Peyer's patch (tissue), 4 donors: ENCODE results near the gene ATP6V1F. TPM values are rescaled to one million over a fixed set of nuclear protein-coding genes. Genes with fewer than 3 reads are reported as not detected.

ENCODE experiments used
- DNase-seq, 3 donors: peaks; one replicate each; pipeline ENCODE4 v3.0.0-alpha.2; 2017 to 2019
- H3K27ac ChIP-seq, 4 donors: fragments of 200-600 bp; sonication (generic); one replicate each; pipeline ENCODE4 v1.5.1; 2016 to 2019
- H3K27me3 ChIP-seq, 2 donors: fragments of 200-600 bp; sonication (generic); one replicate each; pipeline ENCODE4 v1.5.1; 2019
- H3K36me3 ChIP-seq, 3 donors: fragments of 200-600 bp; sonication (generic); one replicate each; pipeline ENCODE4 v1.5.1; 2016 to 2019
- H3K4me1 ChIP-seq, 4 donors: fragments of 200-600 bp; sonication (generic); one replicate each; pipeline ENCODE4 v1.5.1; 2016 to 2019
- H3K4me3 ChIP-seq, 4 donors: fragments of 200-600 bp; sonication (generic); 1 replicate in 3 of 4; 2 replicates in 1 of 4; pipeline ENCODE4 v1.5.1; 2016 to 2019; ENCODE audit warnings: mild to moderate bottlenecking in 1 of 4
- H3K9me3 ChIP-seq, 4 donors: fragments of 200-600 bp; sonication (generic); one replicate each; pipeline ENCODE4 v1.5.1; 2016 to 2019; ENCODE audit warnings: mild to moderate bottlenecking in 1 of 4
- CTCF ChIP-seq, 6 experiments: fragments of 450-650 bp in 4 of 6; fragments of 200-600 bp in 2 of 6; sonication (generic) in 1 of 6; IDR thresholded peaks; one replicate each; pipeline ENCODE4 v1.5.1; 2017 to 2019; ENCODE audit warnings: antibody characterized with exemption in 6 of 6, mild to moderate bottlenecking in 3 of 6, moderate library complexity in 1 of 6
- POLR2A ChIP-seq, 2 donors: fragments of 450-650 bp; IDR thresholded peaks; one replicate each; pipeline ENCODE4 v1.5.1; 2017; ENCODE audit warnings: antibody characterized with exemption in 2 of 2, mild to moderate bottlenecking in 2 of 2, moderate library complexity in 2 of 2
- total RNA-seq, 4 donors: library from RNA; depleted of rRNA; stranded (reverse); fragments of >200 nt; gene quantifications; one replicate each; pipeline ENCODE4 v1.1.0, GENCODE V29; 2016

Gene ATP6V1F
- total RNA-seq, 4 donors from 2014 or later = 71.3 to 88.3 (median 84.6) TPM

- Histone ChIP-seq H3K36me3 (peaks cover 0 to 4% (median 0%) of the 10 kb centered on the region in 3 donors), H3K9me3 (no peaks in the 10 kb centered on the region), H3K4me1 (peaks cover 0 to 24% (median 0%) of the 10 kb centered on the region in 4 donors), H3K27ac (peak overlapping the region in 1 of 4 donors; percentile 26), H3K4me3 (no peak overlapping the region), H3K27me3 (no peaks in the 10 kb centered on the region)
- TF ChIP-seq CTCF (IDR thresholded peaks at IDR 0.05) = no peak
- TF ChIP-seq POLR2A (IDR thresholded peaks at IDR 0.05) = no peak
- DNase-seq = no peak
These were observed 2.2 kb upstream of the ATP6V1F start for GRCh38 chr7:128860158-128861073.

DNA sequence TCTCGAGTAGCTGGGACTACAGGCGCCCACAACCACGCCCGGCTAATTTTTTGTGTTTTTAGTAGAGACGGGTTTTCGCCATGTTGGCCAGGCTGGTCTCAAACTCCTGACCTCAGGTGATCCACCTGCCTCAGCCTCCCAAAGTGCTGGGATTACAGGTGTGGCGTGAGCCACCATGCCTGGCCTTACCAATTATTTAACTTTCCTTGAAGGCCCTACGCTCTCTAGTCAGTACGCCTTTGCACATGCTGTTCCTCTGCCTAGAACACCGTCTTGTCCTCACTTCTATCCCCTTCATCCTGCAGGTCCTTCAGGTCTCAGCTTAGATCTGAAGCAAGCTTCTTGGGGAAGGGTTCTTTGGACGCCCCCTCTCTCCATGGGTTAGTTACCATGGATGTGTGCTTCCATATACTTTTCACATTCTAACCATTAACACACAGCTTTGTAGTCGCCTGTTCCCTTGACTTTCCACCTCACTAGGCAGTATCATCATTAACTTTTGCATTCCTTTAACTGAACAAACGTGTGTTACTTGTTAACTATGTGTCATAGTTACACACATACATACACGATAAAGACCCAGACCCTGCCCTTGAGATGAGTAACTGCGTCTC, 592 bp upstream of the ATP6V1F start:
- Histone ChIP-seq H3K4me3 (peak overlapping the region in 3 of 4 donors; percentile 80 to 88 (median 84)), H3K9me3 (no peaks in the 10 kb centered on the region), H3K27ac (peak overlapping the region in 3 of 4 donors; percentile 77 to 87 (median 84)), H3K4me1 (peaks cover 0 to 24% (median 0%) of the 10 kb centered on the region in 4 donors), H3K36me3 (peaks cover 0 to 14% (median 0%) of the 10 kb centered on the region in 3 donors), H3K27me3 (no peaks in the 10 kb centered on the region)
- TF ChIP-seq CTCF (IDR thresholded peaks at IDR 0.05) (no peak), POLR2A (IDR thresholded peaks at IDR 0.05) (no peak)
- DNase-seq = no peak

DNA sequence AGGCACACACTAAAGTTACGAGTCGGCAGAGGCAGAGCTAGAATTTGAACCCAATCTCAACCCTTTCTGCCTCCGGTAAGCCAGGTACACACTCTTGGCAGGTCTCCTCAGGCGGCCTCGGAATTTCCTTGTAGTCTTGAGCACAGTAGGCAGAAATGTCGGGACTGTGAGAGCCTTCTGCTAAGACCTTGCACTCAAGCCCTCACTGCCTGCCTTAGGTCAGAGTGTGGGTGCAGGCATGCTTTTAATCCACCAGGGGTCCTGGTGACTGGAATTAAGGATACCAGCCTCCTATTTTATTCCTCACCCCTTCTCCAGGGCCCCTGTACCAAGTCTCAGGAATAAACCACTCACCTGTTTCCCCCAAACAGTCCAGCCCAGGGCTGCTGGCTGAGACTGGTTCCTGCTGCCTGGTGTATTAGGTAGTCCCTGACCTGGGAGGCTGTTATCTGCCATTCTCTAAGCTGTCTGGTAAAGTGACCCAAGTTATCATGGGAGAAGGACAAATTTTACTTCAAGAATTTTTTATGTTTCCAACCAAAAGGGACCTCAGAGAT, 855 bp downstream of the ATP6V1F start:
- no peaks in the 10 kb centered on the region for H3K9me3 ChIP-seq
- H3K27me3 ChIP-seq = no peaks in the 10 kb centered on the region
- DNase-seq = peak; percentile 21 to 64 (median 61)
- H3K4me1 ChIP-seq = peaks cover 0 to 29% (median under 1%) of the 10 kb centered on the region in 4 donors
- H3K4me3 ChIP-seq = peak overlapping the region; percentile 50 to 88 (median 82)
- TF ChIP-seq POLR2A (IDR thresholded peaks at IDR 0.05) (peak in 1 of 2 donors; percentile 11), CTCF (IDR thresholded peaks at IDR 0.05) (peak in 4 of 6 experiments; percentile 32 to 64 (median 60))
- peak overlapping the region; percentile 69 to 87 (median 80) for H3K27ac ChIP-seq
- H3K36me3 ChIP-seq = peaks cover 0 to 14% (median 0%) of the 10 kb centered on the region in 3 donors

- peaks cover 0 to 37% (median 10%) of the 10 kb centered on the region in 4 donors for H3K4me1 ChIP-seq
- no peak for DNase-seq
- H3K9me3 ChIP-seq = no peaks in the 10 kb centered on the region
- no peak for TF ChIP-seq POLR2A (IDR thresholded peaks at IDR 0.05)
- no peak for TF ChIP-seq CTCF (IDR thresholded peaks at IDR 0.05)
- H3K27me3 ChIP-seq = no peaks in the 10 kb centered on the region
- H3K4me3 ChIP-seq = no peak overlapping the region
- H3K27ac ChIP-seq = no peak overlapping the region
- H3K36me3 ChIP-seq = peaks cover 0 to 14% (median 0%) of the 10 kb centered on the region in 3 donors
These were observed 2.6 kb downstream of the ATP6V1F start for GRCh38 chr7:128865303-128865702.

DNA sequence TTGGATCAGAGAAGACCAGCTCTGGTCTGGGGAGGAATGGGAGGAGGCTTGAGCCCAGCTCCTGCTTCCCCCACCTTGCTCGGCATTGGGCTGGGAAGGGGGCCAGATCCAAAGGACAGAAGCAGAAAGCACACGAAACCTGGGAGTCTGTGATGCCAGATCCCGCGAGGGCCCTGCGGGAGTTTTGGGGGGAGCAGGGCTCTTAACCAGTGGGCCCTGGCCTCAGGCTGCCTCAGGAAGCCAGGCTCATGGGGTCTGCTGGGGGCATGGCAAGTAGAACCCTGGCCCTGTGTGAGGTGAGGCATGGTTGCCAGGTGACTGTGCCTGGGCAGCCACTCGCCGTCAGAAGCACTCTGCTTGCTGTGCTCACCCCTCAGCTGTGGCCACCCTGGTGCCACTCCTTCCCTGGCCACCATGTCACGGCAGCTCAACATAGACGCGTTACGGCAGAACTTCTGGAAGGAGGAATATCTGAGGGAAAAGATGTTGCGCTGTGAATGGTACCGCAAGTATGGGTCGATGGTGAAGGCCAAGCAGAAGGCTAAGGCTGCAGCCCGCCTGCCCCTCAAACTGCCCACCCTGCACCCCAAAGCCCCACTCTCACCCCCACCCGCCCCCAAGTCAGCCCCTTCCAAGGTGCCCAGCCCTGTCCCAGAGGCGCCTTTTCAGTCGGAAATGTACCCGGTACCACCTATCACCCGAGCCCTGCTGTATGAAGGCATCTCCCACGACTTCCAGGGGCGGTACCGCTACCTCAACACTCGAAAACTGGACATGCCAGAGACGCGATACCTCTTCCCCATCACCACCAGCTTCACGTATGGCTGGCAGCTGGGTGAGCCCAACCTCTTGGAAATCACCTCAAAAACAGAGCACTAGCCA, 3.6 kb downstream of the ATP6V1F start:
- peaks cover 0 to 36% (median 10%) of the 10 kb centered on the region in 4 donors for H3K4me1 ChIP-seq
- no peak overlapping the region for H3K4me3 ChIP-seq
- DNase-seq = no peak
- no peaks in the 10 kb centered on the region for H3K27me3 ChIP-seq
- H3K9me3 ChIP-seq = no peaks in the 10 kb centered on the region
- H3K36me3 ChIP-seq = peaks cover 0 to 14% (median 0%) of the 10 kb centered on the region in 3 donors
- H3K27ac ChIP-seq = no peak overlapping the region
- no peak for TF ChIP-seq CTCF (IDR thresholded peaks at IDR 0.05)
- TF ChIP-seq POLR2A (IDR thresholded peaks at IDR 0.05) = no peak
